ENCODE results near the gene MED29.
A peak's percentile ranks its signal among the peaks of the same experiment; 100 is the strongest.

MED29 gene, protein sequence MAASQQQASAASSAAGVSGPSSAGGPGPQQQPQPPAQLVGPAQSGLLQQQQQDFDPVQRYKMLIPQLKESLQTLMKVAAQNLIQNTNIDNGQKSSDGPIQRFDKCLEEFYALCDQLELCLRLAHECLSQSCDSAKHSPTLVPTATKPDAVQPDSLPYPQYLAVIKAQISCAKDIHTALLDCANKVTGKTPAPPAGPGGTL

GRCh38 chr19:39390751-39391437, at the start of gene MED29, which contains the start of gene PAF1:
TSS of gene MED29 (plus strand) at chr19:39391378. CDS start at chr19:39391423, 45 bp downstream.
TSS of gene PAF1 (minus strand) at chr19:39391106. CDS start at chr19:39390864, 242 bp downstream.
- intact Hi-C loops (cut with DNase I; ENCODE audit: low total_unique reads): no loop called here
- H3K27ac ChIP-seq: peak within 1 kb of the TSS; percentile 96 to 98
- peaks cover 18 to 64% (median 60%) of the 10 kb centered on the region in 3 donors for H3K36me3 ChIP-seq

GRCh38 chr19:39341719-39342604, 49.2 kb upstream of the MED29 start, which contains the start of gene SAMD4B:
TSS of gene SAMD4B (plus strand) at chr19:39342421. CDS start at chr19:39356894, 14,473 bp downstream.
- H3K9me3 ChIP-seq: no peaks in the 10 kb centered on the region
- H3K4me1 ChIP-seq: peaks cover 0 to 50% (median 43%) of the 10 kb centered on the region in 4 donors
- DNase-seq: peak; percentile 97 to 99
- H3K36me3 ChIP-seq: no peaks in the 10 kb centered on the region
- peak within 1 kb of the TSS; percentile 85 to 91 for H3K27ac ChIP-seq
- H3K27me3 ChIP-seq: no peaks in the 10 kb centered on the region
- TF ChIP-seq, protein P1, sequence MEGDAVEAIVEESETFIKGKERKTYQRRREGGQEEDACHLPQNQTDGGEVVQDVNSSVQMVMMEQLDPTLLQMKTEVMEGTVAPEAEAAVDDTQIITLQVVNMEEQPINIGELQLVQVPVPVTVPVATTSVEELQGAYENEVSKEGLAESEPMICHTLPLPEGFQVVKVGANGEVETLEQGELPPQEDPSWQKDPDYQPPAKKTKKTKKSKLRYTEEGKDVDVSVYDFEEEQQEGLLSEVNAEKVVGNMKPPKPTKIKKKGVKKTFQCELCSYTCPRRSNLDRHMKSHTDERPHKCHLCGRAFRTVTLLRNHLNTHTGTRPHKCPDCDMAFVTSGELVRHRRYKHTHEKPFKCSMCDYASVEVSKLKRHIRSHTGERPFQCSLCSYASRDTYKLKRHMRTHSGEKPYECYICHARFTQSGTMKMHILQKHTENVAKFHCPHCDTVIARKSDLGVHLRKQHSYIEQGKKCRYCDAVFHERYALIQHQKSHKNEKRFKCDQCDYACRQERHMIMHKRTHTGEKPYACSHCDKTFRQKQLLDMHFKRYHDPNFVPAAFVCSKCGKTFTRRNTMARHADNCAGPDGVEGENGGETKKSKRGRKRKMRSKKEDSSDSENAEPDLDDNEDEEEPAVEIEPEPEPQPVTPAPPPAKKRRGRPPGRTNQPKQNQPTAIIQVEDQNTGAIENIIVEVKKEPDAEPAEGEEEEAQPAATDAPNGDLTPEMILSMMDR (IDR thresholded peaks at IDR 0.05): peak; percentile 79 to 91
- H3K4me3 ChIP-seq: peak within 1 kb of the TSS; percentile 81 to 96
- intact Hi-C loops (cut with DNase I; ENCODE audit: low total_unique reads): loop anchor here (5.0 kb wide), 1 partner anchor 215 kb away; the partner anchor contains the start of gene PAK4

More at GRCh38 chr19:39390751-39391437, at the start of gene MED29, which contains the start of gene PAF1:
- peak; percentile 98 to 99 for DNase-seq
- Histone ChIP-seq H3K9me3 (no peaks in the 10 kb centered on the region), H3K27me3 (no peaks in the 10 kb centered on the region), H3K4me1 (peaks cover 0 to 33% (median 23%) of the 10 kb centered on the region in 4 donors), H3K4me3 (peak within 1 kb of the TSS; percentile 72 to 85)
- TF ChIP-seq, protein P1 (IDR thresholded peaks at IDR 0.05): peak in 1 of 2 experiments; percentile 25

- Histone ChIP-seq H3K4me3 (peak overlapping the region; percentile 81 to 96), H3K36me3 (no peaks in the 10 kb centered on the region), H3K9me3 (no peaks in the 10 kb centered on the region), H3K27ac (peak overlapping the region; percentile 84 to 91), H3K4me1 (peaks cover 0 to 57% (median 51%) of the 10 kb centered on the region in 4 donors), H3K27me3 (no peaks in the 10 kb centered on the region)
- intact Hi-C loops (cut with DNase I; ENCODE audit: low total_unique reads): loop anchor here (5.0 kb wide), 1 partner anchor 215 kb away; the partner anchor contains the start of gene PAK4
- peak in 1 of 2 donors; percentile 73 for DNase-seq
- TF ChIP-seq, protein P1 (IDR thresholded peaks at IDR 0.05): no peak
Observed at GRCh38 chr19:39342647-39343305, 48.4 kb upstream of the MED29 start.

GRCh38 chr19:39345956-39346355, 45.2 kb upstream of the MED29 start:
- intact Hi-C loops (cut with DNase I; ENCODE audit: low total_unique reads): no loop called here
- no peak for DNase-seq
- Histone ChIP-seq H3K9me3 (no peaks in the 10 kb centered on the region), H3K36me3 (peaks cover 0 to 30% (median 0%) of the 10 kb centered on the region in 3 donors), H3K27ac (no peak overlapping the region), H3K4me1 (peaks cover 0 to 51% (median 48%) of the 10 kb centered on the region in 4 donors), H3K4me3 (no peak overlapping the region), H3K27me3 (no peaks in the 10 kb centered on the region)
- TF ChIP-seq, protein P1 (IDR thresholded peaks at IDR 0.05): no peak
